Activated CD4-positive, alpha-beta T cell treated with anti-CD3 and anti-CD28 coated beads, Interleukin-10, Interleukin-2, amounts not matched to agents 100 ng/mL and 50 ng/mL, durations not matched to agents 16 hours and 8 hours (primary cell): ENCODE measurements around the gene BSND.
"Not testable (repeated sequence)": the region's sequence is repeated elsewhere in the genome, so short reads cannot be mapped to it uniquely, and the experiment has no call there.

Experiments
- DNase-seq: peaks from one replicate; pipeline ENCODE4 v3.0.0-alpha.2; 2020

The BSND gene

DNA sequence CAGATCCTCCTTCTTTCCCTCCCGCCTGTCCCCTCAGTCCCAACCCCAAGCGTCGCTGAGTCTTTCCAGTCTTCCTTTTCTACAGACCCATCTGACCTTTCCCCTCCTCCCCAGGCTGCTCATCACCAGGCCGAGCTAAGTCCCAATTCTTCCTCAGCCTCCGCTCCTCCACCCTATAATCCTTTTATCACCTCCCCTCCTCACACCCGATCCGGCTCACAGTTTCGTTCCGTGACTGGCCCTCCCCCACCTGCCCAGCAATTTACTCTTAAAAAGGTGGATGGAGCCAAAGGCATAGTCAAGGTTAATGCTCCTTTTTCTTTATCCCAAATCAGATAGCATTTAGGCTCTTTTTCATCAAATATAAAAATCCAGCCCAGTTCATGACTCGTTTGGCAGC, 25.4 kb downstream of the BSND start:
- not testable (repeated sequence) for DNase-seq

DNA sequence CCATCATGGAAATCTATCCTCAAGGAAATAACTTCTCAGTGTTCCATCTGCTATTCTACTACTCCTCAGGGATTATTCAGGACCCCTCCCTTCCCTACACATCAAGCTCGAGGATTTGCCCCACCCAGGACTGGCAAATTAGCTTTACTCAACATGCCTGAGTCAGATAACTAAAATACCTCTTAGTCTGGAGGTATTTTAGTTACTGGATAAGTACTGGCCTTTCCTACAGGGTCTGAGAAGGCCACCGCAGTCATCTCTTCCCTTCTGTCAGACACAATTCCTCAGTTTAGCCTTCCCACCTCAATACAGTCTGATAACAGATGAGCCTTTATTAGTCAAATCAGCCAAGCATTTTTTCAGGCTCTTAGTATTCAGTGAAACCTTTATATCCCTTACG, 27.9 kb downstream of the BSND start:
- DNase-seq, result not testable (repeated sequence)

DNA sequence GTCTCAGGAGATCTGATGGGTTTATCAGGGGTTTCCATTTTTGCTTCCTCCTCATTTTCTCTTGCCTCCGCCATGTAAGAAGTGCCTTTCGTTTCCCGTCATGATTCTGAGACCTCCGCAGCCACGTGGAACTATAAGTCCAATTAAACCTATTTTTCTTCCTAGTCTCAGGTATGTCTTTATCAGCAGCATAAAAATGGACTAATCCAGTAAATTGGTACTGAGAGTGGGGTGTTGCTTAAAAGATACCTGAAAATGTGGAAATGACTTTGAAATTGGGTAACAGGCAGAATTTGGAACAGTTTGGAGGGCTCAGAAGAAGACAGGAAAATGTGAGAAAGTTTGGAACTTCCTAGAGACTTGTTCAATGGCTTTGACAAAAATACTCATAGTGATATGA, 32.4 kb downstream of the BSND start:
- not testable (repeated sequence) for DNase-seq

DNA sequence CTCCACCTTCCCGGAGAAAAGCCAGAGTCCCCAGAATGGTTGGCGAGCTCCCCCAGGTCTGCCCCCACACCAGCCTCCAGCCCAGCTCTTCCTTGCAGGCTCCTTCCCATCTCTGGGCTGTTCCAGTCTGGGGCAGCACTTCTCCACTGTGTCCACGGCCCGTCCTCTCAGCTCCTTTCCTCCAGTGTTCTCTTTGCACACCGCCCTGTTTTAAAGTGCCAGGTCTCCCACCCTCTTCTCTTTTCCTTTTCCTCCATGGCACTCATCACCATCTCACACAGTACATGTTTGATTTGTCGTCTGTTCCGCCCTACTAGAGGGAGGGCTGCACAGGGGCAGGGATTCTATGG, 34.5 kb downstream of the BSND start:
- no peak for DNase-seq

DNA sequence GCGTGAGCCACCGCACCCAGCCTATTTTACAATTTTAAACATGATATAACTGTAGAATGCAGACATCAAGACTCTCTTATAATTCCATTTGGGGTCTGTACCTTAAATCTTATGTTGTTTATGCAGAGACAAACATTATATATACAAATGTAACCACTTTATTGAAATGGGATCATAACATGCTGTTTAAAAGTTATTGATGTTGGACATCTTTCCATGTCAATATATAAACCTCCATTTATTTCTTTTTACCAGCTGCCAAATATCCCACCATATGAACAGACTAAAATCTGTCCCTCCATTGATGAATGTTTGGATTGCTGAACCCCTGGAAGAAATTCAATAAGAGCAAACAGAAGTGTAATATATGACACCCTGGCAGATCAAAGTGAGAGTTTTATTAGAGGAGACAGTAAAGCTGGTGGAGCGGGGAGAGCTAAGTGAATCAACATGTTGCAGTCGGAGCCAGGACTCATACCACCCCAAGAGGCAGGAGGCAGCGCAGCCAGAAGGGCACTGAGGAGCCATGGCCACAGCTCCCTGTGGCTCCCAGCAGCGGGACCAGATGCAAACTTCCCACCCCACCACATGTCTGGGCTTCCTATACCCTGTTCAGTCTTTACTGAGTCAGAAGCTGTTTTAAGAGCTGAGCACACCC, 35.9 kb downstream of the BSND start:
- DNase-seq, result no peak

DNA sequence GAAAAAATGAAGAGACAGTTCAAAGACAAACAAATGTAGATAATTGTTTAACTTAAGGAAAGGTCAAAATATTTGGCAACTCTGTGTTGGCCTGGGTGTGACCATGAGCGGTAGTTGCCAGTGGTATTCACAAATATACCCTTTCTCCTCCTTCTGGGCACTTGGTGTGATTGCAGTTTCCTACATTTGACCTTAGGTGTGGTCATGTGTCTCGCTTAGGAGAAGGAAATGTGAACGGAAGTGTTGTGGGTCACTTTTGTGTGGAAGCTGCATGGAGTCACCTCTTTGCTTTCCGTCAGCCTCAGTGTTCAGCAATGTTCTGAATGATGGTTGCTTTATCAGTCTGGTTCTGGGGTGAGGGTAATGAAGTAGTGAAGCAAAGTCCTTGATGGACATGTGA, 37.2 kb downstream of the BSND start:
- DNase-seq, result no peak

DNA sequence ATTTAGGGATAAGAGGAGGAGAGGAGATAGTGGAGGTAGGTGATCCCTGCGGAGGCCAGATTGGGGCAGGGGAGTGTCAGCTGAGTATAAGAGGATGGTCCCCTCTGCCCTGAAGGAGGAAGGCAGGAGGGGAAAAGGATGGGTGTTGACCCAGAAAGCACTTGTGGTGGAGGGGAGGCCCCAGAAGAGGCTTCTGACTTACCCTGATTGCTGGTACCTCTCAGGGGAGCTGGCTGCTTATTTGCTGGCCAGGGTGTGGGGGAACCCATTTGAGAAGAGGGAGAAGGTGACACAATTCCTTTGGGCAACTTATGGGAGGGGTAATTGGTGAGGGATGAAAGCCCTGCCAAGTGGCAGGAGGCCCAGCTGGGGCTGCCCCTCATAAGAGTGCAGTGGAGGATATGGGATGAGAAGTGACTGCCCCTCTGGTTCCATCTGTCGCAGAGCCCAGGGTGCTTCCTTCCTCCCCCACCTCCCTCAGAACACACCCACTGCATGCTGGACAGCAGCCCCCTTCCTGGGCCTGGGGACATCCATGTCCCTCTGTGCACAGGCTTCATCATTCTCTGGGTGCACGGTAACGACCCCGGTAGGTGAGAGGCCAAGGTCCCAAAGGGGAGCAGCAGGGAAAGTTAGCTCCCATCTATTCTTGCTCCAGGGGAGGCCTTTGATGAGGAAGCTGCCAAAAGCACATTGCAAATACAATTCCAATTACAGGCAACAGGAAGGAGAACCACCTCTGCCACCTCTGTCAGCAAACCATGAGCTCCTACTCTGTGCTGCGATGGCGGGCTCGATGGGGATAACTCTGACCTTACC, 39.2 kb downstream of the BSND start:
- DNase-seq, result no peak

DNA sequence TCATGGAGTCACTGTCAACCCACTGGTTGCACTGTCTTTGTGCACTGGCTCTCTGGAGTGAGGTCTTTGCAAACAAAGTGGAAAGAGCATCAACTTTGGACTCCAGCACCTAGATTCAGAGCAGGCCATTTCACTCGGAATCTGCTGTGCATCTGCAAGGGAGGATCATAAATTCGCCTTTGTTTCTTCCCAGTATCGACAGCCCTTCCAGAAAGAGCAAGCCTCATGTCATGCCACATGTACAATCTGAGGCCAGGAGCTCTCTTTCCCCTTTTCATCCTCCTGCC, 39.8 kb downstream of the BSND start:
- no peak for DNase-seq

DNA sequence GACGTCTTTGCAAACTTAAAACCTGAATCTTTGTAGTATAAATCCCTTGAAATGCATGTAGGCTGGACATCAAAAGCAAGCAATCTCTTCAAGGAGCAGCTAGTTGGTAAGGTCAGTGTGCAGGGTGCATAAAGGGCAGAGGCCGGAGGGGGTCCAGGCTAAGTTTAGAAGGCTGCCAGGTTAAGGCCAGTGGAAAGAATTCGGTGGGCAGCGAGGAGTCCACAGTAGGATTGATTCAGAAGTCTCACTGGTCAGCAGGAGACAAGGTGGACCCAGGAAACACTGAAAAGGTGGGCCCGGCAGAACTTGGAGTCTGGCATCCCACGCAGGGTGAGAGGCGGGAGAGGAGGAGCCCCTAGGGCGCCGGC, 40.2 kb downstream of the BSND start:
- no peak for DNase-seq

DNA sequence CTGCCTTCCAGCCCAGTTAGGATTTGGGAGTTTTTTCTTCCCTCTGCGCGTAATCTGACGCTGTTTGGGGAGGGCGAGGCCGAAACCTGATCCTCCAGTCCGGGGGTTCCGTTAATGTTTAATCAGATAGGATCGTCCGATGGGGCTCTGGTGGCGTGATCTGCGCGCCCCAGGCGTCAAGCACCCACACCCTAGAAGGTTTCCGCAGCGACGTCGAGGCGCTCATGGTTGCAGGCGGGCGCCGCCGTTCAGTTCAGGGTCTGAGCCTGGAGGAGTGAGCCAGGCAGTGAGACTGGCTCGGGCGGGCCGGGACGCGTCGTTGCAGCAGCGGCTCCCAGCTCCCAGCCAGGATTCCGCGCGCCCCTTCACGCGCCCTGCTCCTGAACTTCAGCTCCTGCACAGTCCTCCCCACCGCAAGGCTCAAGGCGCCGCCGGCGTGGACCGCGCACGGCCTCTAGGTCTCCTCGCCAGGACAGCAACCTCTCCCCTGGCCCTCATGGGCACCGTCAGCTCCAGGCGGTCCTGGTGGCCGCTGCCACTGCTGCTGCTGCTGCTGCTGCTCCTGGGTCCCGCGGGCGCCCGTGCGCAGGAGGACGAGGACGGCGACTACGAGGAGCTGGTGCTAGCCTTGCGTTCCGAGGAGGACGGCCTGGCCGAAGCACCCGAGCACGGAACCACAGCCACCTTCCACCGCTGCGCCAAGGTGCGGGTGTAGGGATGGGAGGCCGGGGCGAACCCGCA, 40.8 kb downstream of the BSND start, which contains the start of gene PCSK9:
Gene PCSK9, plus strand, starts transcription at position 207 of the 741 bp plus-strand sequence. Its CDS starts 290 bp downstream, at position 497.
- no peak for DNase-seq

DNA sequence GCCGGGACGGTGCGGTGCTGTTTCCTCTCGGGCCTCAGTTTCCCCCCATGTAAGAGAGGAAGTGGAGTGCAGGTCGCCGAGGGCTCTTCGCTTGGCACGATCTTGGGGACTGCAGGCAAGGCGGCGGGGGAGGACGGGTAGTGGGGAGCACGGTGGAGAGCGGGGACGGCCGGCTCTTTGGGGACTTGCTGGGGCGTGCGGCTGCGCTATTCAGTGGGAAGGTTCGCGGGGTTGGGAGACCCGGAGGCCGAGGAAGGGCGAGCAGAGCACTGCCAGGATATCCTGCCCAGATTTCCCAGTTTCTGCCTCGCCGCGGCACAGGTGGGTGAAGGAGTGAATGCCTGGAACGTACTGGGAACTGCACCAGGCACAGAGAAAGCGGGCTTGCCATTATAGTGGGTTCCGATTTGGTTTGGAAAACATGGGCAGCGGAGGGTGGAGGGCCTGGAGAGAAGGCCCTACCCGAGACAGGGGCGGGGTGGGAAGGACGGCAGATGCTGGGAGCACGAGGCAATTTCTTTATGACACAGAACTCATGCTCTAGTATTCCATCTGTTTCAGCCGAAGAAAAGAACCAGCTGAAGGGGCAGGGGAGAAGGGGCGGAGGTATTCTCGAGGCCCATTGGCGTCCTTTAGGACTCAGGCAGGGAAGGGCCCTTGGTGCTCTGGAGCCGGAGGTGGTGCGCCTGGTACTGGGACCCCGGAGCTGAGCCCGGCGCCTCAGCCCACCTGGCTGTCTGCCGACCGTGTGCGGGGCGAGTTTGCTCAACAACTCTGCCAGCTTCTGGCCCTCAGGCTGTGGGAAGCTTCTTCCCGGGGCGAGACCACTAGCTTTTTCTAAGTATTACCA, 41.6 kb downstream of the BSND start:
- no peak for DNase-seq

DNA sequence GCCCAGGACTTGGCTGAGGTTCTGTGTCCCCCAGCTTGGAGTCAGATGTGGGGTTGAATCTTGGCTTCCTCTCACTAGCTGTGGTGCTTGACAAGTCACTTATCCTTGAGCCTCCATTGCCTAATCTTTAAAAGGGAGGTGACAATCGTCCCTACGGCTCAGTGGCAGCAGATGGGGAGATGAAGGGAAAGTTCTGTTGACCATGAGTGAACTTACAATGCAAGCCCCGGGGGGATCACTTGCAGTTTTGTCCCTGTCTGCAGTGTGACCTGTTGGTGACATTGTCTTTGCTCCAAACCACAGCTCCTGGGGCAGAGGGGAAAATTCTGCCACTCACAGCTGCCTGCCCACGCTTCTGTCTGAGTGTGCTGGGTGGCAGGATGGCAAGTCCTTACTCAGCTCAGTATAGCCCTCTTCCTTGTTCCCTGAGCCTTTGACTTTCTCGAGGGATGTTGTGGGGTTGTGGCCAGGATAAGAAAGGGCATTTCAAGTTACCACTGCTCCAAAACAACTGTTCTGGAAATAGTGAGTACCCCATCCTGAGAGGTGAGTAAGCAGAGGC, 42.3 kb downstream of the BSND start:
- DNase-seq, result no peak

DNA sequence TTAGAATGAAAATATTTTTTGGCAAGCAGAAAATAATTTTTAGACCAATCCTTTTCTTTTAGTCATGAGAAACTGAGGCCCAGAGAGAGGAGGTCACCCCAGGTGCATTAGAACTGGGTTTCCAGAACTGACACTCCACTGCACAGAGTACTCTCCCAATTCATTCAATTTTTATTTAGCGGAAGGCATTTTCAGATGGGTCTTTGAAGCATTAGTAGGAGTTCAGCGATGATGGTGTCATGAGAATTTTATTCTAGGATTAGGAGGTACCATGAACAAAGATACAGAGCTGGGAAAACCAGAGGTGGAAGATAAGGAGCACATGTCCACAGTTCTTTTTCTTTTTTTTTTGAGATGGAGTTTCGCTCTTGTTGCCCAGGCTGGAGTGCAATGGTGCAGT, 42.9 kb downstream of the BSND start:
- DNase-seq, result no peak

DNA sequence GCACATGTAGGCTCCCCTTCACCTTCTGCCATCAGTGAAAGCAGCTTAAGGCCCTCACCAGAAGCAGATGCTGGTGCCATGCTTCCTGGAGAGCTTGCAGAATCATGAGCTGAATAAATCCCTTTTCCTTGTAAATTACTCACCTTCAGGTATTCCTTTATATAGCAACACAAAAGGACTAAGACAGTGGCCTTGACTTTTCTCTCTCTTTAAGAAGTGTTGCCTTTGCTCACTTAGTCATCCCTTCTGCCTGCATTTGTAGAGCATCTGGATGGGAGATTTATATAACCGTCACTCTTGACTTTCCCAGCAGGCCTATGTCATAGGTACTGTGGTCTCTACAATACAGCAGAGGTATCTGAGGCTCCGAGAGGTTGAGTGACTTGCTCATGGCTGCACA, 44.3 kb downstream of the BSND start:
- no peak for DNase-seq

DNA sequence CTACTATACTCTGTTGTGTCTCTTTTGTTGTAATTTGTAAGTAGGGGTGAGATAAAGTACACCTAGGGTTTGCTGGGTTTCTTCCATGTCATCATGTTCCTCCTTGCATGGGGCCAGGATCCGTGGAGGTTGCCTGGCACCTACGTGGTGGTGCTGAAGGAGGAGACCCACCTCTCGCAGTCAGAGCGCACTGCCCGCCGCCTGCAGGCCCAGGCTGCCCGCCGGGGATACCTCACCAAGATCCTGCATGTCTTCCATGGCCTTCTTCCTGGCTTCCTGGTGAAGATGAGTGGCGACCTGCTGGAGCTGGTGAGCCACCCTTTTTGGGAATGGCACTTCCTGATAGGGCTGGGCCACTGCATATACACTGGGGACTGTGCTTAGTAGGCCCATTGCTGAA, 45.0 kb downstream of the BSND start:
- DNase-seq, result no peak

DNA sequence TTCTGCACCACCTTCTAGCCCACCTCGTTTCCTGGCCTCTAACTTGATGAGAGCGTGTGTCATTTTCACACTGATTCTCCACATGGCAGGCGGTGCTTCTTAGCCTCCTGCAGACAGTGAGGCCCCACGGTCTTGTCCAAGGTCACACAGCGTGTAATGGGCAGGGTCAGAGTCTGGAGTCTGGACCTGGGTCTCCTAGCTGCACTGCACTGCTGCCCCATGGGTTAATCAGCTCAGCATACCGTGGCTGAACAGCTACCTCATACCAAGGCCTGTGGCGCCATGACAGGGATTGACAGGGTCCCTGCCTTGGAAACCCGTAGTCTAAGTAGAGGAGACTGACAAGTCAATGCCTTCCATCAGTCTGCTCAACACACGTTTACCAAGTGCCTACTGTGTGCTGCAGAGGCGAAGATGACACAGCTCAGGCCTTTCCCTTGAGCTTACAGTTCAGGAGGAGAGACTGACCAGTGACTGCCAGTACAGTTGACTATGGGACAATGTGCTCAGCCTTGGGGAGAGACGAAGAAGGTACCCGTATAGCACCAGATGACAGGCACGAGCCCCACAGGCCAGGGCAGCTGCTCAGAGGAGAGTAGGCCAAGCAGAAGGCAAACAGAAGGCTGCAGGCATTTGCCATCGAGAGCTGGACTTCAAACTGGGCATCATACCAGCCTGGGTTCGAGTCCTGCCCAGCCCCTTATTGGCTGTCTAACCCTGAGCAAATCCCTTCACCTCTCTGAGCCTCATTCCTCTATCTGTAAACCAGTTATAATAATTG, 46.1 kb downstream of the BSND start:
- DNase-seq, result no peak

DNA sequence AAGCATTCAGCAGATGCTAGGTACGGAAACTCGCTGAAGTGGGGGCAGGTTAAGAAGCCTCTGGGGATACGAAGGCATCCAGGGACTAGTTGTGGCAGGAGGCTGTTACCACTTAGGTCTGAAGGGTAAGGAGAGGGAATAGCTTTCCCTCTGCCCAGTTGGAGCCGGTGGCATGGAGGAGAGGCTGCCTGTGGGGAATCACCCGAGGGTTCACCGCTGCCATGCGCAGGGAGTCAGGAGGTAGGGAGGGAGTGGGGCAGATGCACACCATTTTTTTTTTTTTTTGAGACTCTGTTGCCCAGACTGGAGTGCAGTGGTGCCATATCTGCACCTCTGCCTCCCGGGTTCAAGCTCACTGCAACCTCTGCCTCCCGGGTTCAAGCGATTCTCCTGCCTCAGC, 46.7 kb downstream of the BSND start:
- DNase-seq, result no peak

DNA sequence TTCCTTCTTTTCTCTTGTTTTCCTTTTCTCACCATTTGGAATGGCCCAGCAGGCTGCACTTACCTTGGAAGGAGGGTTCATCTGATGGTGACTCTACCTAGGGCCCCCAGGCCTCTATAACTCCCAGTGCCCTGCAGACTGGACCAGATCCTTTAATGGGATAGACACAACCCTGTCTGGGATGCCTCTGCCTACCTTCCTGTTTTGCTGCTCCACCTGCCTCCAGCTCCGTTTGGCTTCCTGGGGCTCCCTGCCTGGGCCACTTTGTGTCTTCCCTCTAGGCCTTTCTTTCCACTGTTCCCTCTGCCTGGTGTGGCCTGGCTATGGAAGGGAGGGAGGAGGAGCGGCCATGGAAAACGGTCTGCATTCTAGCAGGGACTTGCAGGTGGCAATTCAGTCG, 48.1 kb downstream of the BSND start:
- no peak for DNase-seq

DNA sequence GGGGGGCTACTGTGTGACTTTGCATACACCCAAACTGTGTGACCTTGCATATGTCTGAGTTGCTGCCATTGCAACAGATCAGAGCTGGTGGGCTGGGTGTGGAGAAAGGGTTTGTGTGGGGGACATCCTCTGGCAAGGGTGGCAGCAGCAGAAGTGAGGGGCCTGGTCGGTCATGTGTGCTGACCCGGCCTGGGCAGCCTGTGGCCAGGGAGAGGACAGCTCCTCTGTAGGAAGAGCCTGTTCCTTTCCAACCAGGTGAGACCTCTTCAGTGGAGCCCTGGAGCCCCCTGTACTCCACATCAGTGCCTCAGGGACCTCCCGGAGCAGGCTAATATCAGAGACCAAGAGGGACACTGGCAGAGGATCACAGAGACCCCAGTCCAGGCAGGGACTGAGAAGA, 48.9 kb downstream of the BSND start:
- DNase-seq, result no peak

DNA sequence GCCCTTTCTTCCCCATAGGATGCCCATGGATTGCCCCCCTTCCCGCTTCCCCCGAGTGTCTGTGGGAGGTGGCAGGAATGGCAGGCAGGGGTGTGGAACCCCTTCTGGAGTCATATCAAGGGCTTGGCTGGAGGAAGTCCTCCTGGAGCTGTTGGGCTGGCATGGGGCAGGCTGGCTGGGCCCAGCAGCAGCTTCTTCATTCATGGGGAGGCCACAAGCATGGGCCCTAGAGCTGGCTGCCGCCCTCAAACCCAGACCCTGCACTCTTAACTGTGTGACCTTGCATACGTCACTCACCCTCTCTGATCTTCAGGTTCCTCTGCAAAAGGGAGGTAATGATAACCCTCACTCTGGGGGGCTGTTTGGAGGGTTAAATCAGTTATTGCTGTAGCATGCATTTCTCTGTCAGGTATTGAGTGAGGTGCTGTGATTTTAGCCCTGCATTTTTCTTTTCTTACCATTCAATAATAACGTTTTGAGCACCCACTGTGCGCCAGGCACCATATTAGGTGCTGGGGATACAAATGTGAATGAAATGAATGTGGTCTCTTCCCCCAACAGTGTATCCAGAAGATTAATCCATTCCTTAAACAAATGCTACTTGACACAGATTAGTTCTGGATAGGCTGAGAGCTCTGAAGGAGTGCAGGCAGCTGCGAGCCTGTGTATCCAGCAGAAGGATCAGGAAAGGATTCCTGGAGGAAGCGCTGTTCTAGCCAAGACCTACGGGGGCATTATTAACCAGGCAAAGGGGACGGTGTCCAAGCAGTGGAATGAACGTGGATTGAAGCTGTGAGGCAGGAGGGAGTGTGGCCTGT, 49.9 kb downstream of the BSND start:
- DNase-seq, result no peak

DNA sequence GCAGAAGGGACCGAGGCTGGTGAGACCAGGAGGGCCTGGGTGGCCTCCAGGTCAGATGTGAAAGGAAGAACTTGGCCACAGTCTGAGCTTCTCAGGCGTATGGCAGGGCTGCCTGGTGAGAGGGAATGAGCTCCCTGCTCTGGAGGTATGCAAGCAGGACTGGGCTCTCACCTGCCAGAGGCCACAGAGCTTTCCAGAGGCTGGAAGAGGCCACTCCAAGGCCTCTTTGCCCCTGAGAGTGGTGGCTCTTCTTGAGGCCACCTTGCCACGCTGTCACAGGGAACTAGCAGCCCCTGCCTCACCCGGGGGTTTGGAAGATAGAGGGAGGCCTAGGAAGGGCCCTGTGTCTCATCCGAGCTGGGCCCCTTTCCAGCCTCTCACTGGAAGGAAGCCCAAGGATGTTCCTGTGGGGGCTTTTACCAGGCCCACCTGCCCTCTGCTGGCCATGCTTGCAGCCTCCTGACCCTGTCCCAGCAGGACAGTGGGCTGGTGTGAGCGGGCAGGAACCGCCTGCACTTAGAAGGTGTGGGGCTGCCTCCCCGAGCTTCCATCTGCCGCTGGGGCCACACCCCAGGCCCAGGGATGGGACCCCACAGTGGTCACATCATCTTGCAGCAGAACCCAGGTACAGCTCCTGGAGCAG, 50.7 kb downstream of the BSND start:
- no peak for DNase-seq
